K562 (cell line): ENCODE data around the gene NRAP. TPM values are rescaled to one million over a fixed set of nuclear protein-coding genes. Genes with fewer than 3 reads are reported as not detected.

ENCODE experiments used
- ATAC-seq: fragments of 200-7000 bp; cut with Tn5 transposase; 3 replicates; pipeline ENCODE4 v1.9.1; 2020; ENCODE audit warnings: moderate library complexity
- BruUV-seq: library from RNA; stranded (reverse); fragments of 400-500 nt; replicated peaks from 2 replicates; lab custom pipeline; 2021; lab: Mats Ljungman, UMichigan
- CTCF ChIA-PET: fragments of 300-600 bp; formaldehyde crosslinking; extraction: SDS; loops from one replicate; lab custom pipeline; 2021; ENCODE audit warnings: low intra/inter-chr PET ratio; lab: Yijun Ruan, JAX
- POLR2A ChIA-PET: fragments of 300-600, 350-650 bp; sonication (Branson Sonifier 250); formaldehyde crosslinking; extraction: SDS; loops from one replicate; lab custom pipeline; 2021; ENCODE audit warnings: antibody characterized with exemption, inconsistent platforms; lab: Yijun Ruan, JAX
- DNase-seq, 4 experiments: peaks; one replicate each; pipeline versions ENCODE4 v3.0.0 to v3.0.0-alpha.2; 2011 to 2018; ENCODE audit warnings: low spot score in 3 of 4, mixed read lengths in 3 of 4; ENCODE audit errors: extremely low read depth in 1 of 4
- FAIRE-seq: peaks from 2 replicates; lab custom pipeline; 2011; peaks lifted over from hg19 to GRCh38; lab: Jason Lieb, UNC
- H2AFZ ChIP-seq: 2 replicates; pipeline ENCODE4 v1.6.0; 2011; ENCODE audit warnings: low read depth, low read length, control low read depth, inconsistent platforms
- H3K27ac ChIP-seq: fragments of 200-600 bp; 3 replicates; pipeline ENCODE4 v1.8.0; 2011; ENCODE audit warnings: low read depth, mild to moderate bottlenecking, control low read depth, inconsistent platforms, low read length, moderate library complexity, mixed read lengths; ENCODE audit errors: extremely low read depth
- H3K27me3 ChIP-seq, 2 experiments: fragments of 300-600 bp in 1 of 2; 2 replicates in 1 of 2; 3 replicates in 1 of 2; pipeline versions ENCODE4 v1.6.0 to v1.8.0; 2011; ENCODE audit warnings: inconsistent platforms in 2 of 2, low read length in 2 of 2, mild to moderate bottlenecking in 1 of 2, mixed read lengths in 1 of 2, moderate library complexity in 1 of 2; ENCODE audit not compliant: control insufficient read depth in 2 of 2, insufficient read depth in 2 of 2
- H3K36me3 ChIP-seq: fragments of 300-600 bp; 3 replicates; pipeline ENCODE4 v1.8.0; 2011; ENCODE audit warnings: mild to moderate bottlenecking, low read length, inconsistent platforms; ENCODE audit not compliant: control insufficient read depth, insufficient read depth
- H3K4me1 ChIP-seq, 2 experiments: fragments of 200-600 bp in 1 of 2; replicated peaks in 1 of 2; 2 replicates in 1 of 2; 3 replicates in 1 of 2; pipeline versions ENCODE4 v1.5.1 to v1.8.0; 2011; ENCODE audit warnings: inconsistent platforms in 2 of 2, low read length in 2 of 2, mild to moderate bottlenecking in 1 of 2, mixed read lengths in 1 of 2, moderate library complexity in 1 of 2; ENCODE audit not compliant: control insufficient read depth in 2 of 2, insufficient read depth in 2 of 2
- H3K4me2 ChIP-seq: 2 replicates; pipeline ENCODE4 v1.6.1; 2011; ENCODE audit warnings: low read length, control low read depth, inconsistent platforms, mixed read lengths; ENCODE audit not compliant: insufficient read depth
- H3K4me3 ChIP-seq: fragments of 200-600 bp; sonication (generic), shearing (Covaris generic); 2 replicates; pipeline ENCODE4 v1.5.1; 2016; ENCODE audit warnings: control low read depth, inconsistent platforms
- H3K79me2 ChIP-seq: fragments of 200-600 bp; 3 replicates; pipeline ENCODE4 v1.8.0; 2011; ENCODE audit warnings: low read length, inconsistent platforms; ENCODE audit not compliant: control insufficient read depth, insufficient read depth
- H3K9ac ChIP-seq, 2 experiments: 2 replicates each; pipeline versions ENCODE4 v1.6.0 to v1.6.1; 2011; ENCODE audit warnings: low read depth in 2 of 2, low read length in 2 of 2, control low read depth in 1 of 2, inconsistent platforms in 1 of 2, mild to moderate bottlenecking in 1 of 2, mixed read lengths in 1 of 2; ENCODE audit not compliant: insufficient read depth in 1 of 2
- H3K9me1 ChIP-seq: one replicate; pipeline ENCODE4 v1.6.0; 2011; ENCODE audit warnings: inconsistent platforms, mild to moderate bottlenecking, low read length, moderate library complexity; ENCODE audit not compliant: control insufficient read depth, insufficient read depth
- H3K9me3 ChIP-seq: replicated peaks from 2 replicates; pipeline ENCODE4 v1.5.1; 2011; ENCODE audit warnings: low read depth, low read length, inconsistent platforms; ENCODE audit not compliant: control insufficient read depth, insufficient read depth
- H4K20me1 ChIP-seq: replicated peaks from 2 replicates; pipeline ENCODE4 v1.6.1; 2011; ENCODE audit warnings: low read length, inconsistent platforms, mixed read lengths; ENCODE audit not compliant: control insufficient read depth, insufficient read depth
- FIP1L1 ChIP-seq: fragments of 200-400 bp; formaldehyde crosslinking; IDR thresholded peaks from 2 replicates; pipeline ENCODE4 v1.6.1; 2018; ENCODE audit warnings: mild to moderate bottlenecking, low read depth, low read length; ENCODE audit not compliant: poor library complexity, severe bottlenecking
- GTF2F1 ChIP-seq: IDR thresholded peaks from 2 replicates; pipeline ENCODE4 v1.6.1; 2011; ENCODE audit warnings: low read depth, low read length, improper control_type of control experiment
- KDM2B ChIP-seq: fragments of 250-450 bp; sonication (Bioruptor Pico); IDR thresholded peaks from 2 replicates; pipeline ENCODE4 v1.8.0; 2021; ENCODE audit warnings: mild to moderate bottlenecking, moderate library complexity
- KDM5B ChIP-seq: fragments of 200-600 bp; sonication (generic); IDR thresholded peaks from 2 replicates; pipeline ENCODE4 v1.6.1; 2012; ENCODE audit warnings: low read depth, mild to moderate bottlenecking, moderate library complexity, low read length, control low read depth, inconsistent platforms; ENCODE audit not compliant: insufficient replicate concordance
- KLF13 ChIP-seq: fragments of 450-650 bp; IDR thresholded peaks from 2 replicates; pipeline ENCODE4 v1.6.1; 2016; ENCODE audit warnings: missing genetic modification characterization, low read depth, mild to moderate bottlenecking, missing compliant biosample characterization, moderate library complexity, borderline replicate concordance
- MEIS2 ChIP-seq: fragments of 450-650 bp; IDR thresholded peaks from 2 replicates; pipeline ENCODE4 v1.6.1; 2014; ENCODE audit warnings: mild to moderate bottlenecking; ENCODE audit not compliant: partially characterized antibody
- STAT5B ChIP-seq: fragments of 250-450 bp; sonication (Bioruptor Pico); IDR thresholded peaks from 2 replicates; pipeline ENCODE4 v1.8.0; 2021; ENCODE audit warnings: mild to moderate bottlenecking, inconsistent platforms
- TRIM24 ChIP-seq, 2 experiments: fragments of 450-650 bp; IDR thresholded peaks; 2 replicates each; pipeline ENCODE4 v1.6.1; 2016
- ZBTB1 ChIP-seq: sonication (generic); formaldehyde crosslinking; IDR thresholded peaks from 2 replicates; pipeline ENCODE4 v1.8.1; 2023; ENCODE audit warnings: missing genetic modification reagents, low read depth, mild to moderate bottlenecking, borderline replicate concordance
- ZBTB12 ChIP-seq: fragments of 250-450 bp; sonication (Bioruptor Pico); IDR thresholded peaks from 2 replicates; pipeline ENCODE4 v1.4.0; 2020
- ZNF165 ChIP-seq: fragments of 250-450 bp; sonication (Bioruptor Pico); IDR thresholded peaks from 2 replicates; pipeline ENCODE4 v1.4.0; 2020; ENCODE audit warnings: borderline replicate concordance
- ZNF175 ChIP-seq: fragments of 200-800 bp; sonication (Bioruptor generic); IDR thresholded peaks from 2 replicates; pipeline ENCODE4 v1.6.1; 2016; ENCODE audit warnings: low read depth, mild to moderate bottlenecking, missing genetic modification characterization, missing compliant biosample characterization
- ZNF592 ChIP-seq: fragments of 450-650 bp; IDR thresholded peaks from 2 replicates; pipeline ENCODE4 v1.6.1; 2017; ENCODE audit warnings: antibody characterized with exemption, mild to moderate bottlenecking
- ZNF695 ChIP-seq: fragments of 450-650 bp; formaldehyde crosslinking; IDR thresholded peaks from 2 replicates; pipeline ENCODE4 v1.4.0; 2020; ENCODE audit warnings: mild to moderate bottlenecking, moderate library complexity
- WGBS: fragments of 100-300 bp; shearing (Covaris generic); methylation state at CpG from one replicate; pipeline ENCODE4 v1.1.6; 2016; ENCODE audit warnings: low coverage, mixed read lengths; ENCODE audit not compliant: insufficient coverage; ENCODE audit errors: missing lambda C conversion rate; 5-methylcytosine and 5-hydroxymethylcytosine counted together
- in situ Hi-C: fragments of 300-500 bp; cut with MboI; formaldehyde crosslinking; loops from 4 replicates; pipeline ENCODE4 v1.15.0; 2018; ENCODE audit warnings: inconsistent platforms, mixed read lengths
- intact Hi-C: fragments of 100-400 bp; cut with micrococcal nuclease; formaldehyde crosslinking; loops from 2 replicates; pipeline ENCODE4 v1.14.2; 2022
- polyA plus RNA-seq, 8 experiments: library from polyadenylated mRNA; depleted of rRNA in 4 of 8; stranded (reverse) in 5 of 8; unstranded in 3 of 8; fragments of >200 nt; fragmentation: Nextera tagmentation in 2 of 8; fragmentation: Illumina TruSeq in 1 of 8; extraction: Ambion mirVana in 2 of 8; extraction: Trizol in 1 of 8; gene quantifications; 2 replicates each; pipeline versions ENCODE4 v1.2.1 to v1.2.3, GENCODE V29; 2011 to 2014; ENCODE audit warnings: inconsistent platforms in 1 of 8, missing spikeins in 1 of 8
- total RNA-seq, 7 experiments: library from RNA; depleted of rRNA in 6 of 7; stranded (reverse); fragments of >200 nt in 6 of 7; fragmentation: Illumina TruSeq in 2 of 7; extraction: Trizol in 2 of 7; gene quantifications; 2 replicates each; pipeline versions ENCODE4 v1.2.1 to v1.2.3, GENCODE V29; 2011 to 2021; ENCODE audit warnings: low replicate concordance in 1 of 7

NRAP gene
- total and polyA plus RNA-seq, 9 of the 15 experiments (the other 6 are each of a cell fraction or from before 2014, with no cell fraction given): not detected

DNA sequence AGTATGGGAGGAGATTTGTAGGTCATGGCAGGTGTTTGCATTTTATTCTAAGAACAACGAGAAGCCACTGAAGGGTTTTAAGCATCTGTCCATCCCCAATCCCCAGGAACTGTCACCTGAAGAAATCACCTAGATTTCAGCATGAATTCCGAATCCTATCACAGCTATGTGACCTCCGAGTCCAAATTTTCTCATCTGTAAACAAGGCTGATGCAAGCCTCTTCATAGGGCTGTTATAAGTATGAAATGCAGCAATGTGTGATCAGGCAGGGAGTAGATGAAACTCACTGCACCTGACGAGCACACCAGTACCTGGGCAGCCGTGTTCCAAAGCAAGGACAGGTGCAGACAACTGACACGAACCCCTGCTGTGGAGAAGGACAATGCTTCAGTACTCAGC, 97.0 kb downstream of the NRAP start (continued):
- TF ChIP-seq TRIM24 (IDR thresholded peaks at IDR 0.05) (no peak), ZNF695 (CRISPR knock-in tag) (no peak), KDM5B (no peak)

DNA sequence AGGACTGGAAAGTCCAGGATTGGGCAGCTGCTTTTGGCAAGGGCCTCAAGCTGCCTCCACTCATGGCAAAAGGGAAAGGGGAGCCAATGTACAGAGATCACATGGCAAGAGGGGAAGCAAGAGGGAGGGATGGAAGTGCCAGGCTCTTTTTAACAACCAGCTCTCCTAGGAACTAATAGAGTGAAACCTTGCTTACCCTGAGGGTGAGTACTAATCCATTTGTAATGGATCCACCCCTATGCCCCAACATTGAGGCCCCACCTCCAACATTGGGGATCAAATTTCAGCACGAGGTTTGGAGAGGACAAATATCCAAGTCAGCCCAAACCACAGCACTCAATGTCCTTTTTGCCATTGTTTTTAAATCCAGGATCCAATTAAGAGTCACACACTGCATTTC, 98.5 kb downstream of the NRAP start:
- FAIRE-seq: no peak
- H3K4me2 ChIP-seq: no peak overlapping the region
- POLR2A ChIA-PET: no interaction called here

More for the DNA sequence above, 98.5 kb downstream of the NRAP start:
- no peak for DNase-seq
- Histone ChIP-seq H3K9me1 (no peaks in the 10 kb centered on the region), H4K20me1 (no peaks in the 10 kb centered on the region), H3K79me2 (no peaks in the 10 kb centered on the region), H3K27ac (no peak overlapping the region), H3K9me3 (no peaks in the 10 kb centered on the region)
- TF ChIP-seq ZNF175 (CRISPR knock-in tag) (no peak), MEIS2 (no peak), ZNF592 (no peak), STAT5B (CRISPR knock-in tag) (no peak), FIP1L1 (no peak), KDM2B (CRISPR knock-in tag) (no peak), ZBTB12 (CRISPR knock-in tag) (no peak), KLF13 (tag) (no peak), ZNF165 (CRISPR knock-in tag) (no peak), GTF2F1 (no peak), ZBTB1 (CRISPR knock-in tag) (no peak)
- TF ChIP-seq, all 486 proteins: peak for 0
- in situ Hi-C loops: no loop called here
- Histone ChIP-seq H3K27me3 (peaks cover 0 to 27% of the 10 kb centered on the region in 2 experiments; a peak in 2 of 5 replicates), H3K4me1 (peaks cover 3 to 6% of the 10 kb centered on the region in 2 experiments; a peak in 3 of 5 replicates), H3K4me3 (no peak overlapping the region), H3K36me3 (no peaks in the 10 kb centered on the region), H3K9ac (no peak overlapping the region), H2AFZ (no peak overlapping the region)
- intact Hi-C loops: loop anchor here (10.0 kb wide), 1 partner anchor 181 kb away; no protein-coding TSS in a partner anchor
- ATAC-seq: no peak
- CTCF ChIA-PET: no interaction called here
- 0% methylated on average over 1 of the region's 1 CpG for WGBS
- no TSS peak for BruUV-seq
